ENCODE measurements around the gene LUM. TPM values are rescaled to one million over a fixed set of nuclear protein-coding genes. Genes with fewer than 3 reads are reported as not detected.

LUM gene
- total RNA-seq, 1 experiment from 2014 or later: not detected

DNA sequence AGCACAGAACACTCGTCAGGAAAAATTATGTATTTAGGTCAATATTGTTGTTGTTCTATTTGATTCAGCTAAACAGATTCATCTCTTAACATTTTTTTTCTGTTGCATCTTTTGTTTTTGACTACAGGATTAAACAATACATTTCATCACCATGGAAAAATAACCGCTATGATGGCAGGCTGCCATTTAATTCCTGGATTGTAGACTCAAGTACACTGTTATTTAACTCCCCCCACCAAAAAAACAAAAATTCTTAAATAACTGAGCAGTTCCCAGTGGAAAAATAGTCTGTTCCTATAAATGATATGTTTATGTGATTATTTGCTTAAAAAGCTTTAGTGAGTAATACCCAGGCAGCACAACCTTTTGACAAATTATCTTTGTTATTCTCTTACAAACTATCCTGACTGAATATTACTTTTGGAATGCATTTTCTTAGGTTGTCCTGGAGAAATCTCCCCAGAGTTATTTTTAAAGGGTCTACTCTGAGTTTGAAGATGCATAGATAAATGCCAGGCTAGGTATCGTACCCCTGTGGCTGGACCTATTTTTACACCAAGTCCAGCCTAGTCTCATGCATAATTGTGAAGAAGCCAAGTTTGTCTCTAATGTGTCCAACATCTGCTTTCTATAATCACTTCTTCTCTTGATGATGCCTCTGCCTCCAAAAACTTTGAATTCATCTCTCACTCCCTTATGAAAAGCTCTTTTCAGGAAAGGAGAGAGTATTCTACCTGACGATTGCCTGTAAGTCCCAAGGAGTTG is 57.2 kb downstream of the LUM start:
- Histone ChIP-seq H3K27me3 (replicated peaks; ENCODE audit: insufficient read depth, low read depth, low read length, poor library complexity) (no peaks in the 10 kb centered on the region), H3K4me1 (ENCODE audit: insufficient read depth, low read length, poor library complexity, severe bottlenecking) (no peaks in the 10 kb centered on the region), H3K27ac (ENCODE audit: low read depth, low read length, poor library complexity, severe bottlenecking) (no peak overlapping the region), H3K4me3 (ENCODE audit: low read depth, low read length, poor library complexity, severe bottlenecking) (no peak overlapping the region), H3K9me3 (ENCODE audit: low read depth, low read length, poor library complexity, severe bottlenecking) (no peaks in the 10 kb centered on the region), H3K36me3 (ENCODE audit: insufficient read depth, low read length, poor library complexity, severe bottlenecking) (no peaks in the 10 kb centered on the region)
- ChIA-PET POLR2A (ENCODE audit: low non-redundant PET) (no interaction called here), CTCF (no interaction called here)
- no TSS peak for BruUV-seq (replicated peaks)
- TF ChIP-seq, protein P1, sequence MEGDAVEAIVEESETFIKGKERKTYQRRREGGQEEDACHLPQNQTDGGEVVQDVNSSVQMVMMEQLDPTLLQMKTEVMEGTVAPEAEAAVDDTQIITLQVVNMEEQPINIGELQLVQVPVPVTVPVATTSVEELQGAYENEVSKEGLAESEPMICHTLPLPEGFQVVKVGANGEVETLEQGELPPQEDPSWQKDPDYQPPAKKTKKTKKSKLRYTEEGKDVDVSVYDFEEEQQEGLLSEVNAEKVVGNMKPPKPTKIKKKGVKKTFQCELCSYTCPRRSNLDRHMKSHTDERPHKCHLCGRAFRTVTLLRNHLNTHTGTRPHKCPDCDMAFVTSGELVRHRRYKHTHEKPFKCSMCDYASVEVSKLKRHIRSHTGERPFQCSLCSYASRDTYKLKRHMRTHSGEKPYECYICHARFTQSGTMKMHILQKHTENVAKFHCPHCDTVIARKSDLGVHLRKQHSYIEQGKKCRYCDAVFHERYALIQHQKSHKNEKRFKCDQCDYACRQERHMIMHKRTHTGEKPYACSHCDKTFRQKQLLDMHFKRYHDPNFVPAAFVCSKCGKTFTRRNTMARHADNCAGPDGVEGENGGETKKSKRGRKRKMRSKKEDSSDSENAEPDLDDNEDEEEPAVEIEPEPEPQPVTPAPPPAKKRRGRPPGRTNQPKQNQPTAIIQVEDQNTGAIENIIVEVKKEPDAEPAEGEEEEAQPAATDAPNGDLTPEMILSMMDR (conservative IDR thresholded peaks at IDR 0.05; ENCODE audit: low read depth, low read length): no peak
- TF ChIP-seq EZH2 (IDR thresholded peaks at IDR 0.05; ENCODE audit: borderline replicate concordance, low read depth, low read length, poor library complexity, severe bottlenecking): no peak
- no peak for DNase-seq (ENCODE audit: low spot score)
- intact Hi-C loops (cut with micrococcal nuclease; ENCODE audit: unreplicated experiment): no loop called here

Other genes with a start within 250 kb of the LUM start
- not detected in 2 replicates for gene CCER1, start 156.3 kb downstream of the LUM start, total RNA-seq (2021)
- gene EPYC, start 106.5 kb downstream of the LUM start, total RNA-seq (2021): not detected in 2 replicates
- gene KERA, start 53.5 kb downstream of the LUM start, total RNA-seq (2021): not detected in 2 replicates
- 3.5 and 3.6 TPM in 2 replicates for gene DCN, start 71.3 kb upstream of the LUM start, total RNA-seq (2021)